T-cell (primary cell): Measurements from ENCODE around the gene NT5DC2. TPM values are rescaled to one million over a fixed set of nuclear protein-coding genes. Genes with fewer than 3 reads are reported as not detected.

ENCODE experiments used
- ATAC-seq, 4 experiments: fragments of 200-7000 bp in 3 of 4; fragments of 150-1000 bp in 1 of 4; cut with Tn5 transposase; replicated peaks in 1 of 4; 1 replicate in 3 of 4; 2 replicates in 1 of 4; pipeline ENCODE4 v1.10.0; 2021; ENCODE audit warnings: moderate library complexity in 3 of 4, mild to moderate bottlenecking in 2 of 4, moderate number of reproducible peaks in 1 of 4
- CTCF ChIA-PET, 2 donors: fragments of 300-600 bp; sonication (Branson Sonifier 250); formaldehyde crosslinking; loops; one replicate each; lab custom pipeline; 2022; ENCODE audit warnings: antibody characterized with exemption in 2 of 2; lab: Charles Lee
- POLR2A ChIA-PET, 2 donors: fragments of 300-600 bp; sonication (Branson Sonifier 250); formaldehyde crosslinking; loops; one replicate each; lab custom pipeline; 2022; ENCODE audit warnings: antibody characterized with exemption in 2 of 2; lab: Charles Lee
- DNase-seq, 35 experiments: peaks; one replicate each; pipeline versions ENCODE4 v3.0.0 to v3.0.0-alpha.2; 2013 to 2023
- H3K27ac ChIP-seq: one replicate; pipeline ENCODE4 v1.5.1; 2013; ENCODE audit warnings: low read length
- H3K27me3 ChIP-seq, 2 experiments: replicated peaks in 1 of 2; 1 replicate in 1 of 2; 2 replicates in 1 of 2; pipeline versions ENCODE4 v1.6.1 to v1.7.0; 2013; ENCODE audit warnings: low read length in 1 of 2, mixed read lengths in 1 of 2; ENCODE audit not compliant: control insufficient read depth in 2 of 2, insufficient read depth in 2 of 2; ENCODE audit errors: extremely low read depth in 1 of 2
- H3K36me3 ChIP-seq, 2 donors: 1 replicate in 1 of 2; 2 replicates in 1 of 2; pipeline versions ENCODE4 v1.6.1 to v1.7.0; 2013; ENCODE audit warnings: low read length in 1 of 2; ENCODE audit not compliant: control insufficient read depth in 2 of 2, insufficient read depth in 1 of 2; ENCODE audit errors: extremely low read depth in 1 of 2
- H3K4me1 ChIP-seq, 2 experiments: 1 replicate in 1 of 2; 2 replicates in 1 of 2; pipeline versions ENCODE4 v1.6.1 to v1.7.0; 2013; ENCODE audit warnings: low read length in 2 of 2, mixed read lengths in 1 of 2; ENCODE audit not compliant: insufficient read depth in 2 of 2, control insufficient read depth in 1 of 2; ENCODE audit errors: extremely low read depth in 1 of 2
- H3K4me3 ChIP-seq, 2 donors: 1 replicate in 1 of 2; 2 replicates in 1 of 2; pipeline versions ENCODE4 v1.5.1 to v1.7.0; 2013; ENCODE audit warnings: mild to moderate bottlenecking in 2 of 2, low read length in 1 of 2, moderate library complexity in 1 of 2; ENCODE audit not compliant: control insufficient read depth in 1 of 2; ENCODE audit errors: extremely low read depth in 1 of 2
- H3K9me3 ChIP-seq: 2 replicates; pipeline ENCODE4 v1.7.0; 2013
- H3K27ac Mint-ChIP-seq, 2 donors: one replicate each; pipeline ENCODE4 v1.8.0; 2020 to 2021; ENCODE audit warnings: mild to moderate bottlenecking in 2 of 2, mixed read lengths in 2 of 2
- H3K27me3 Mint-ChIP-seq, 2 donors: one replicate each; pipeline ENCODE4 v1.8.0; 2021 to 2022; ENCODE audit warnings: mixed read lengths in 2 of 2
- H3K36me3 Mint-ChIP-seq: one replicate; pipeline ENCODE4 v1.8.0; 2021; ENCODE audit warnings: mixed read lengths
- H3K4me1 Mint-ChIP-seq, 3 donors: one replicate each; pipeline ENCODE4 v1.8.0; 2020 to 2022; ENCODE audit warnings: mixed read lengths in 3 of 3, mild to moderate bottlenecking in 1 of 3
- H3K4me3 Mint-ChIP-seq, 3 donors: one replicate each; pipeline ENCODE4 v1.8.0; 2020 to 2022; ENCODE audit warnings: mild to moderate bottlenecking in 3 of 3, mixed read lengths in 3 of 3, moderate library complexity in 3 of 3
- H3K9me3 Mint-ChIP-seq, 3 donors: one replicate each; pipeline ENCODE4 v1.8.0; 2020 to 2022; ENCODE audit warnings: mixed read lengths in 3 of 3
- WGBS: methylation state at CpG from one replicate; pipeline ENCODE4 v1.1.5; 2013; ENCODE audit warnings: missing lambda C conversion rate; ENCODE audit not compliant: insufficient coverage; 5-methylcytosine and 5-hydroxymethylcytosine counted together
- total RNA-seq, 35 experiments: library from RNA in 6 of 35; stranded (reverse) in 6 of 35; fragments of 120-200 nt in 1 of 35; gene quantifications; one replicate each; pipeline versions ENCODE4 v1.2.1 to v1.2.4 and lab custom pipeline; 2013 to 2026

The NT5DC2 gene
- total RNA-seq, 5 donors from 2014 or later (not counting 1 experiment from before 2014, with no cell fraction given), result 1.9 to 10.9 (median 7.4) TPM

DNA sequence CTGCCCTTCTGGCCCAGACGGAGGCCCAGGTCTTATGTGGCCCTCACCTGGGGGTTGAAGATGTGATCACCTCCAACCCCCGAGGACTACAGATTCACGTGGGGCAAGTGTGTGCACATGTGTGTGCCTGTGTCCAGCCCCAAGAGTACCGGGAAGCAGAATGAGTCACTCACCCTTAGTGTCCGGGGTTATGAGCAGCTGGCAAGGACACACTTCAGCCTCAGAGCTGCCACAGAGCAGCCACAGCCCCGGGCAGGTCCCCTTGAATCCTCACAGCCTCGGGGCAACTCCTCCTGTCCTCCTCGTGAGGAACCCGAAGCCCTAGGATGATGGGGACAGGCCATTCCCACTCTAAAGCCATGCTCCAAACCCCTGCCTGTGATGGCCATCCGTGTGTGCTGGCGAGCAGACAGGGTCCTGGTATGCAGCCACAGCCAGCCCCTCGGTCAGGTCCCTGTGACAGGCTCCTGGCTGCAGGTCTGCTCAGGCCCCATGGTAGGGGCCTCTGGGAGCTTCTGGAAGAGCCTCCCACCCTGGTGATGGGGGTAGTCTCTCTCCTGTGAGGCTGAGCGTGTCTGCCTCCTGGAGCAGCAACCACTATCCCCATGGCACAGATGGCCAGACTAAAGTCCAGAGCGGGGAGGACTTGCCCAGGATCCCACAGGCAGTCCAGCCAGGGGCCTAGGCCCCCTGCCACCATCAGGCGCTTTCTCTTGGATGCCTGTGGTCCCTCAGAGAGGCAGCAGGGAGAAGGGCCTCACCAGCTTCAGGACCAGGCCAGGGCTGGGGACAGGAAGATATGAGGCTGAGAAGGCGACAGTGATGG is 37.7 kb downstream of the NT5DC2 start:
- WGBS, result 77% methylated on average over 10 of the region's 16 CpGs
- H3K9me3 Mint-ChIP-seq, result no peaks in the 10 kb centered on the region
- no peaks in the 10 kb centered on the region for H3K9me3 ChIP-seq
- H3K4me1 Mint-ChIP-seq, result peaks cover 2 to 9% (median 4%) of the 10 kb centered on the region in 3 donors
- no peak overlapping the region for H3K27ac Mint-ChIP-seq
- peaks cover 2 to 17% of the 10 kb centered on the region in 2 donors for H3K36me3 ChIP-seq
- H3K4me3 ChIP-seq, result no peak overlapping the region
- peaks cover 0 to 12% of the 10 kb centered on the region in 2 experiments for H3K27me3 ChIP-seq
- no peak overlapping the region for H3K27ac ChIP-seq
- ATAC-seq (no peak), DNase-seq (no peak)
- peaks cover 2 to 8% of the 10 kb centered on the region in 2 experiments for H3K4me1 ChIP-seq
- H3K4me3 Mint-ChIP-seq, result no peak overlapping the region
- peaks cover 17% of the 10 kb centered on the region for H3K36me3 Mint-ChIP-seq
- POLR2A ChIA-PET, result no interaction called here
- CTCF ChIA-PET, result no interaction called here
- no peaks in the 10 kb centered on the region for H3K27me3 Mint-ChIP-seq

DNA sequence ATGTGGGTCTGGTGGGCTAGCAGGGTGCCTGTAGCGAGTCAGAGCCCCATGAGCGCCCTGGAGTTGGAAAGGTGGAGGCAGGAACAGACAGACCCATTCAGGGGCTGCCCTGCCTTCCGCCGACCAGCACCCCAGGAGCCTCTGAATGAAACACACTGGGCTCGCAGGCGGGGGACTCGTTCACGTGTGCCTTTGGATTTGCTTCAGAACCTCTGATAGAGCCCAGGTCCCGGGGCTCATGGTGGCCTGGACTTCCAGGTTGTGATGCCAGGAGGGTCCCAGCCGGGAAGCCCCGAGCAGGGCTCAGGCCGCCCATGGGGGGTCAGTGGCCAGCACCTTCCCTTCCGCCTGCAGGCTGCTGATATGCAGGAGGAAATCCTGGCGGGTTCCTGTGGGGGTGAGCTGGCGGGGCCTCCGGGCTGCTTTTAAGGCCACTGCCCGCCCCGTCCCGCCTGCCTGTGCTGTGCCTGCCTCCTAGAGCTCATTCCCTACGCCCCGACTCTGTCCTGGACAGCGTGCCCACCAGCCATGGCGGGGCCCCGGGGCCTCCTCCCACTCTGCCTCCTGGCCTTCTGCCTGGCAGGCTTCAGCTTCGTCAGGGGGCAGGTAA is 38.7 kb downstream of the NT5DC2 start, which contains the start of gene STAB1:
Gene STAB1 (plus strand): TSS at position 453 of the 610 bp plus-strand sequence. CDS start 76 bp downstream, at position 529.
- Histone ChIP-seq H3K27me3 (peaks cover 0 to 10% of the 10 kb centered on the region in 2 experiments), H3K36me3 (peaks cover 12 to 26% of the 10 kb centered on the region in 2 donors), H3K4me3 (no peak within 1 kb of the TSS), H3K4me1 (peaks cover 2 to 8% of the 10 kb centered on the region in 2 experiments), H3K9me3 (no peaks in the 10 kb centered on the region), H3K27ac (no peak within 1 kb of the TSS)
- H3K4me3 Mint-ChIP-seq, result no peak within 1 kb of the TSS
- no peak for DNase-seq
- peaks cover 2 to 9% (median 4%) of the 10 kb centered on the region in 3 donors for H3K4me1 Mint-ChIP-seq
- peaks cover 24% of the 10 kb centered on the region for H3K36me3 Mint-ChIP-seq
- H3K27ac Mint-ChIP-seq, result peak within 1 kb of the TSS in 1 of 2 donors; percentile 28
- WGBS, result 47% methylated on average over 23 of the region's 25 CpGs
- ATAC-seq, result no peak
- H3K27me3 Mint-ChIP-seq, result no peaks in the 10 kb centered on the region
- POLR2A ChIA-PET, result no interaction called here
- no peaks in the 10 kb centered on the region for H3K9me3 Mint-ChIP-seq
- CTCF ChIA-PET, result no interaction called here

DNA sequence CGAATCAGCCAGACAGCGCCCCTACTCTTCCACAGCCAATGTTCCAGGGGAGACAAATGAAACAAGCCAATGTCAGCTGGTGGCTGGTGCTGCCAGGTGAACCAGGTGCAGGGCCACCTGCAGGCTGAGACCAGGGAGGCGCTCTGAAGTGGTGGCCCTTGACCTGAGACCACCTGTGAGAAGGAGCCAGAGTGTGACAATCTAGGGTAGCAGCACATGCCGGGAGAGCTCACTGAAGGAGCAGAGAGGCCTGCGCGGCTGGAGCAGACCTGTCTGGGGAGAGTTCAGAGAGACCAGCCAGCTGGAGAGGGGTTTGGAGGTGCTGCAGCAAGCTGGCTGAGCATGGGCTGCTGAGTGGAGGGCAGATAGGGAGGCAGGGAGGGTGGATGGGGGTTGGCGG is 39.2 kb downstream of the NT5DC2 start:
- ChIA-PET POLR2A (no interaction called here), CTCF (no interaction called here)
- H3K9me3 Mint-ChIP-seq, result no peaks in the 10 kb centered on the region
- Histone ChIP-seq H3K36me3 (peaks cover 15 to 31% of the 10 kb centered on the region in 2 donors), H3K4me1 (peaks cover 2 to 8% of the 10 kb centered on the region in 2 experiments), H3K9me3 (no peaks in the 10 kb centered on the region), H3K4me3 (no peak overlapping the region), H3K27me3 (peaks cover 0 to 10% of the 10 kb centered on the region in 2 experiments), H3K27ac (no peak overlapping the region)
- peaks cover 26% of the 10 kb centered on the region for H3K36me3 Mint-ChIP-seq
- no peak overlapping the region for H3K4me3 Mint-ChIP-seq
- H3K4me1 Mint-ChIP-seq, result peaks cover 2 to 9% (median 4%) of the 10 kb centered on the region in 3 donors
- H3K27ac Mint-ChIP-seq, result peak overlapping the region in 1 of 2 donors; percentile 28
- H3K27me3 Mint-ChIP-seq, result no peaks in the 10 kb centered on the region
- WGBS, result 89% methylated on average over 6 of the region's 7 CpGs
- no peak for ATAC-seq
- no peak for DNase-seq

DNA sequence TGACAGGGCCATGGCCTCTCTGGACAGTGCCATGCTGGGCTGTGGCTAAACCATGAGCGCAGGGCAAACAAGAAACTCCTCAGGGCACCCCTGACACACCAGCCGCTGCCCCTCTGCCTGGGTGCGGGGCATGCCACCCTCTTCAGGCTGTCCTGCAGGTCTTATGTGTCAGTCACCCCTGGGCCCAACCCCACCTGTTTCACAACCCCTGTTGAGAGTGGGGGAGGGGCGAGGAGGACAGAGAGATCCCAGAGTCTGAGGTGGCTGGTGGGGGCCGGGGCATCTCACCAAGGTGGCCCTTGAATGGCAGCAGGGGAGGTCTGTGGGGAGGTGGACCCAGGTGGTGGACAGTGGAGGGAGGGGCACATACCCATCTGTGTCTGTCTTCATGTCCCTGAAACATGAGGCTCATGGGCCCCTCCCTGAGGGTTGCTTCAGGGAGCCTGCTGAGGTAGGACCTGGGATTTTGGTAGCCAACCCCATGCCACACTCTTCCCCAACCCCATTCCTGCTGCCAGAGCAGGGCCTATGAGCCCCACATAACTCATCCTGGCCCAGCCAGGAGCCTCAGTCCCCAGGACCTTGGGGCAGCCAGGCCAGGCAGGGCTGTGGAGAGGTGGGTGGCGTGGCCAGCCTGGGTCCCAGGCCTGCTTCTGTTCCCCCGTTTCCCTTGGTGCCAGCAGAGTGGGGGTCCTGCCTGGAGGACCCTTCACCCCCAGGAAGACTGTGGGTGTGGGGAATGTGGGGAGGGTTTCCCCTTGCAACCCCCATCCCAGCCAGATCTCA is 40.2 kb downstream of the NT5DC2 start:
- ATAC-seq, result no peak
- CTCF ChIA-PET, result no interaction called here
- no CpG with 5 or more reads among the region's 7 CpGs for WGBS
- no peak overlapping the region for H3K4me3 Mint-ChIP-seq
- no peak overlapping the region for H3K4me3 ChIP-seq
- no peaks in the 10 kb centered on the region for H3K27me3 Mint-ChIP-seq
- peaks cover 15 to 40% of the 10 kb centered on the region in 2 donors for H3K36me3 ChIP-seq
- peaks cover 0 to 3% of the 10 kb centered on the region in 2 experiments for H3K27me3 ChIP-seq
- DNase-seq, result no peak
- POLR2A ChIA-PET, result no interaction called here
- H3K4me1 ChIP-seq, result peaks cover 0 to 8% of the 10 kb centered on the region in 2 experiments
- no peaks in the 10 kb centered on the region for H3K9me3 ChIP-seq
- H3K27ac ChIP-seq, result no peak overlapping the region
- no peaks in the 10 kb centered on the region for H3K9me3 Mint-ChIP-seq
- H3K36me3 Mint-ChIP-seq, result peaks cover 26% of the 10 kb centered on the region
- peaks cover 2 to 9% (median 3%) of the 10 kb centered on the region in 3 donors for H3K4me1 Mint-ChIP-seq
- no peak overlapping the region for H3K27ac Mint-ChIP-seq

- H3K27ac ChIP-seq, result no peak overlapping the region
- ChIA-PET POLR2A (no interaction called here), CTCF (no interaction called here)
- Mint-ChIP-seq H3K27ac (no peak overlapping the region), H3K27me3 (no peaks in the 10 kb centered on the region), H3K9me3 (no peaks in the 10 kb centered on the region), H3K36me3 (peaks cover 33% of the 10 kb centered on the region), H3K4me1 (peaks cover 2 to 9% (median 3%) of the 10 kb centered on the region in 3 donors), H3K4me3 (no peak overlapping the region)
- H3K4me3 ChIP-seq, result no peak overlapping the region
- H3K9me3 ChIP-seq, result no peaks in the 10 kb centered on the region
- H3K36me3 ChIP-seq, result peaks cover 19 to 53% of the 10 kb centered on the region in 2 donors
- H3K27me3 ChIP-seq, result peaks cover 0 to 3% of the 10 kb centered on the region in 2 experiments
- ATAC-seq (no peak), DNase-seq (no peak)
- 98% methylated on average over 15 of the region's 21 CpGs for WGBS
- H3K4me1 ChIP-seq, result peaks cover 0 to 8% of the 10 kb centered on the region in 2 experiments
These were observed 41.6 kb downstream of the NT5DC2 start for GRCh38 chr3:52492059-52492458.
